HL-60 (cell line): ENCODE measurements around the gene TICAM2.

Experiments used
- GABPA ChIP-seq: IDR thresholded peaks from 2 replicates; pipeline ENCODE4 v1.6.1; 2012; ENCODE audit warnings: low read depth
- POLR2AphosphoS5 ChIP-seq: IDR thresholded peaks from 2 replicates; pipeline ENCODE4 v1.6.1; 2012; ENCODE audit warnings: low read depth
- TF ChIP-seq, protein P1 (sequence below): IDR thresholded peaks from one replicate; pipeline ENCODE4 v1.5.1; 2011; ENCODE audit warnings: low read length, control low read depth, inconsistent platforms; ENCODE audit not compliant: insufficient read depth
- TF ChIP-seq, protein P2 (sequence below): IDR thresholded peaks from 2 replicates; pipeline ENCODE4 v1.6.1; 2012; ENCODE audit warnings: low read depth; ENCODE audit not compliant: insufficient replicate concordance

DNA sequence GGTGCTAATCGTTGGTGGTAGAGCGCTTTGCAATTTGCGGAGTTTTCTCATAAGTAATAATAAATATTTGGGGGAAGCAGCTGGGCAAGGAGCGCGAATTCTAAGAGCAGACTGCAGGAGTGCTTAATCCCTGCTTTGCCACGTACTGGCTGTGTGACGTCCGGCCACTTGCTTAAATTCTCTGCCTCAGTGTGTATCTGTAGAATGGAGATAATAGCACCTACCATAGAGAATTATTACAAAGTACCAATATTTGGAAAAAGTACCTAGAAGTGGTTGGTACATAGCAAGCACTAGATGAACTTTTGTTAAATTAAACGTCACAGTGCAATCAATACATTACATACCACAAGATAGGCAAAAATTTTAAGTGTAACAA is 24.2 kb upstream of the TICAM2 start:
- TF ChIP-seq, protein P1, sequence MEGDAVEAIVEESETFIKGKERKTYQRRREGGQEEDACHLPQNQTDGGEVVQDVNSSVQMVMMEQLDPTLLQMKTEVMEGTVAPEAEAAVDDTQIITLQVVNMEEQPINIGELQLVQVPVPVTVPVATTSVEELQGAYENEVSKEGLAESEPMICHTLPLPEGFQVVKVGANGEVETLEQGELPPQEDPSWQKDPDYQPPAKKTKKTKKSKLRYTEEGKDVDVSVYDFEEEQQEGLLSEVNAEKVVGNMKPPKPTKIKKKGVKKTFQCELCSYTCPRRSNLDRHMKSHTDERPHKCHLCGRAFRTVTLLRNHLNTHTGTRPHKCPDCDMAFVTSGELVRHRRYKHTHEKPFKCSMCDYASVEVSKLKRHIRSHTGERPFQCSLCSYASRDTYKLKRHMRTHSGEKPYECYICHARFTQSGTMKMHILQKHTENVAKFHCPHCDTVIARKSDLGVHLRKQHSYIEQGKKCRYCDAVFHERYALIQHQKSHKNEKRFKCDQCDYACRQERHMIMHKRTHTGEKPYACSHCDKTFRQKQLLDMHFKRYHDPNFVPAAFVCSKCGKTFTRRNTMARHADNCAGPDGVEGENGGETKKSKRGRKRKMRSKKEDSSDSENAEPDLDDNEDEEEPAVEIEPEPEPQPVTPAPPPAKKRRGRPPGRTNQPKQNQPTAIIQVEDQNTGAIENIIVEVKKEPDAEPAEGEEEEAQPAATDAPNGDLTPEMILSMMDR = no peak
- TF ChIP-seq, protein P2, sequence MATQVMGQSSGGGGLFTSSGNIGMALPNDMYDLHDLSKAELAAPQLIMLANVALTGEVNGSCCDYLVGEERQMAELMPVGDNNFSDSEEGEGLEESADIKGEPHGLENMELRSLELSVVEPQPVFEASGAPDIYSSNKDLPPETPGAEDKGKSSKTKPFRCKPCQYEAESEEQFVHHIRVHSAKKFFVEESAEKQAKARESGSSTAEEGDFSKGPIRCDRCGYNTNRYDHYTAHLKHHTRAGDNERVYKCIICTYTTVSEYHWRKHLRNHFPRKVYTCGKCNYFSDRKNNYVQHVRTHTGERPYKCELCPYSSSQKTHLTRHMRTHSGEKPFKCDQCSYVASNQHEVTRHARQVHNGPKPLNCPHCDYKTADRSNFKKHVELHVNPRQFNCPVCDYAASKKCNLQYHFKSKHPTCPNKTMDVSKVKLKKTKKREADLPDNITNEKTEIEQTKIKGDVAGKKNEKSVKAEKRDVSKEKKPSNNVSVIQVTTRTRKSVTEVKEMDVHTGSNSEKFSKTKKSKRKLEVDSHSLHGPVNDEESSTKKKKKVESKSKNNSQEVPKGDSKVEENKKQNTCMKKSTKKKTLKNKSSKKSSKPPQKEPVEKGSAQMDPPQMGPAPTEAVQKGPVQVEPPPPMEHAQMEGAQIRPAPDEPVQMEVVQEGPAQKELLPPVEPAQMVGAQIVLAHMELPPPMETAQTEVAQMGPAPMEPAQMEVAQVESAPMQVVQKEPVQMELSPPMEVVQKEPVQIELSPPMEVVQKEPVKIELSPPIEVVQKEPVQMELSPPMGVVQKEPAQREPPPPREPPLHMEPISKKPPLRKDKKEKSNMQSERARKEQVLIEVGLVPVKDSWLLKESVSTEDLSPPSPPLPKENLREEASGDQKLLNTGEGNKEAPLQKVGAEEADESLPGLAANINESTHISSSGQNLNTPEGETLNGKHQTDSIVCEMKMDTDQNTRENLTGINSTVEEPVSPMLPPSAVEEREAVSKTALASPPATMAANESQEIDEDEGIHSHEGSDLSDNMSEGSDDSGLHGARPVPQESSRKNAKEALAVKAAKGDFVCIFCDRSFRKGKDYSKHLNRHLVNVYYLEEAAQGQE = no peak
- TF ChIP-seq POLR2AphosphoS5 (no peak), GABPA (no peak)
